Parathyroid adenoma (tissue), 2 donors: ENCODE results near the gene BTBD19.
"Not testable (repeated sequence)": the region's sequence is repeated elsewhere in the genome, so short reads cannot be mapped to it uniquely, and the experiment has no call there.

ENCODE experiments used
- H2AFZ ChIP-seq: fragments of 300-600 bp; sonication (generic); one replicate; pipeline ENCODE4 v1.7.0; 2017; ENCODE audit warnings: antibody characterized with exemption, mild to moderate bottlenecking
- H3K27ac ChIP-seq: fragments of 300-600 bp; sonication (generic); one replicate; pipeline ENCODE4 v1.7.0; 2017
- H3K27me3 ChIP-seq: fragments of 300-600 bp; sonication (generic); one replicate; pipeline ENCODE4 v1.7.0; 2017; ENCODE audit warnings: low read length; ENCODE audit not compliant: control insufficient read depth, insufficient read depth
- H3K36me3 ChIP-seq: fragments of 300-600 bp; sonication (generic); one replicate; pipeline ENCODE4 v1.7.0; 2017; ENCODE audit warnings: low read length; ENCODE audit not compliant: control insufficient read depth, insufficient read depth
- H3K4me1 ChIP-seq: fragments of 300-600 bp; sonication (generic); one replicate; pipeline ENCODE4 v1.7.0; 2017; ENCODE audit warnings: control low read depth
- H3K4me2 ChIP-seq: fragments of 300-600 bp; sonication (generic); one replicate; pipeline ENCODE4 v1.7.0; 2017; ENCODE audit warnings: low read length
- H3K4me3 ChIP-seq: fragments of 300-600 bp; sonication (generic); one replicate; pipeline ENCODE4 v1.7.0; 2017; ENCODE audit warnings: low read depth, low read length
- H3K79me2 ChIP-seq: fragments of 300-600 bp; sonication (generic); one replicate; pipeline ENCODE4 v1.7.0; 2017; ENCODE audit warnings: control low read depth
- H3K9ac ChIP-seq: fragments of 300-600 bp; sonication (generic); one replicate; pipeline ENCODE4 v1.7.0; 2017; ENCODE audit warnings: mild to moderate bottlenecking
- H3K9me3 ChIP-seq: fragments of 300-600 bp; sonication (generic); one replicate; pipeline ENCODE4 v1.7.0; 2017; ENCODE audit warnings: low read length; ENCODE audit not compliant: control insufficient read depth
- CTCF ChIP-seq: fragments of 300-600 bp; sonication (generic); IDR thresholded peaks from one replicate; pipeline ENCODE4 v1.7.0; 2017; ENCODE audit warnings: antibody characterized with exemption, mild to moderate bottlenecking
- donor health status: primary hyperparathyroidism.

Gene BTBD19

GRCh38 chr1:44808938-44809917 lies 905 bp downstream of the BTBD19 start:
- Histone ChIP-seq H3K27ac (peak overlapping the region; percentile 100), H2AFZ (peak overlapping the region; percentile 83), H3K27me3 (no peaks in the 10 kb centered on the region), H3K79me2 (peaks cover 5% of the 10 kb centered on the region), H3K4me3 (peak overlapping the region; percentile 41), H3K4me1 (peaks cover 41% of the 10 kb centered on the region), H3K9ac (peak overlapping the region; percentile 67), H3K36me3 (no peaks in the 10 kb centered on the region), H3K4me2 (peak overlapping the region; percentile 84), H3K9me3 (no peaks in the 10 kb centered on the region)
- TF ChIP-seq CTCF: no peak

GRCh38 chr1:44810101-44810761 lies 1.9 kb downstream of the BTBD19 start:
- Histone ChIP-seq H3K9ac (no peak overlapping the region), H3K4me1 (peaks cover 41% of the 10 kb centered on the region), H3K36me3 (no peaks in the 10 kb centered on the region), H3K4me3 (peak overlapping the region; percentile 41), H2AFZ (no peak overlapping the region), H3K79me2 (peaks cover 5% of the 10 kb centered on the region), H3K9me3 (no peaks in the 10 kb centered on the region), H3K27ac (peak overlapping the region; percentile 100), H3K27me3 (no peaks in the 10 kb centered on the region), H3K4me2 (peak overlapping the region; percentile 84)
- TF ChIP-seq CTCF: no peak

GRCh38 chr1:44810762-44811105 lies 2.4 kb downstream of the BTBD19 start:
- H3K36me3 ChIP-seq, H2AFZ ChIP-seq, H3K9me3 ChIP-seq, H3K79me2 ChIP-seq, H3K9ac ChIP-seq, H3K4me2 ChIP-seq, H3K4me3 ChIP-seq, H3K27me3 ChIP-seq: not testable (repeated sequence)
- Histone ChIP-seq H3K4me1 (peaks cover 41% of the 10 kb centered on the region), H3K27ac (peak overlapping the region; percentile 100)

- Histone ChIP-seq H3K4me1 (peaks cover 41% of the 10 kb centered on the region), H3K9ac (no peak overlapping the region)
Measured at GRCh38 chr1:44811234-44811633, 2.9 kb downstream of the BTBD19 start.

More at GRCh38 chr1:44811234-44811633, 2.9 kb downstream of the BTBD19 start:
- no peak for TF ChIP-seq CTCF
- H3K36me3 ChIP-seq: no peaks in the 10 kb centered on the region
- H3K27me3 ChIP-seq: no peaks in the 10 kb centered on the region
- H3K27ac ChIP-seq: peak overlapping the region; percentile 49
- H3K4me3 ChIP-seq: no peak overlapping the region
- H2AFZ ChIP-seq: no peak overlapping the region
- H3K9me3 ChIP-seq: no peaks in the 10 kb centered on the region
- H3K79me2 ChIP-seq: peaks cover 5% of the 10 kb centered on the region
- peak overlapping the region; percentile 57 for H3K4me2 ChIP-seq
